Endothelial cell of umbilical vein (primary cell): Measurements from ENCODE around the gene ITSN1. TPM values are rescaled to one million over a fixed set of nuclear protein-coding genes. Genes with fewer than 3 reads are reported as not detected.

ENCODE experiments used
- BruUV-seq: library from RNA; stranded (reverse); fragments of 400-500 nt; replicated peaks from 2 replicates; lab custom pipeline; 2021; lab: Mats Ljungman, UMichigan
- CTCF ChIA-PET: fragments of 300-600, 350-600 bp; sonication (Branson Sonifier 250); formaldehyde crosslinking; loops from one replicate; lab custom pipeline; 2021; ENCODE audit warnings: antibody characterized with exemption, inconsistent platforms; lab: Charles Lee
- POLR2A ChIA-PET: fragments of 300-600, 350-600 bp; sonication (Branson Sonifier 250); formaldehyde crosslinking; loops from one replicate; lab custom pipeline; 2021; ENCODE audit warnings: antibody characterized with exemption, inconsistent platforms; lab: Charles Lee
- DNase-seq: peaks from one replicate; pipeline ENCODE4 v3.0.0-alpha.2; 2011; ENCODE audit warnings: low read depth, low spot score
- FAIRE-seq: peaks from 2 replicates; lab custom pipeline; 2011; peaks lifted over from hg19 to GRCh38; lab: Jason Lieb, UNC
- H2AFZ ChIP-seq: 2 replicates; pipeline ENCODE4 v1.6.0; 2012; ENCODE audit warnings: low read depth, low read length, control low read depth, inconsistent platforms
- H3K27ac ChIP-seq: 2 replicates; pipeline ENCODE4 v1.5.1; 2011; ENCODE audit warnings: low read depth, mild to moderate bottlenecking, control low read depth, low read length, moderate library complexity; ENCODE audit not compliant: insufficient read depth
- H3K27me3 ChIP-seq, 2 experiments: 2 replicates each; pipeline versions ENCODE4 v1.6.0 to v1.6.1; 2011; ENCODE audit warnings: low read length in 2 of 2, mixed read lengths in 1 of 2; ENCODE audit not compliant: control insufficient read depth in 2 of 2, insufficient read depth in 2 of 2
- H3K36me3 ChIP-seq, 2 experiments: 2 replicates in 1 of 2; 3 replicates in 1 of 2; pipeline ENCODE4 v1.5.1; 2011; ENCODE audit warnings: low read length in 2 of 2, mild to moderate bottlenecking in 1 of 2, moderate library complexity in 1 of 2; ENCODE audit not compliant: control insufficient read depth in 2 of 2, insufficient read depth in 2 of 2; ENCODE audit errors: extremely low read depth in 1 of 2
- H3K4me1 ChIP-seq: 3 replicates; pipeline ENCODE4 v1.5.1; 2011; ENCODE audit warnings: mild to moderate bottlenecking, low read length; ENCODE audit not compliant: control insufficient read depth, insufficient read depth; ENCODE audit errors: extremely low read depth
- H3K4me2 ChIP-seq: 2 replicates; pipeline ENCODE4 v1.6.1; 2011; ENCODE audit warnings: low read length, control low read depth, mixed read lengths; ENCODE audit not compliant: insufficient read depth
- H3K4me3 ChIP-seq, 3 experiments: fragments of 200-600 bp in 1 of 3; sonication (generic), shearing (Covaris generic) in 1 of 3; replicated peaks in 1 of 3; 2 replicates each; pipeline ENCODE4 v1.5.1; 2011 to 2016; ENCODE audit warnings: control low read depth in 3 of 3, low read length in 3 of 3, mild to moderate bottlenecking in 2 of 3, inconsistent platforms in 1 of 3, low read depth in 1 of 3, moderate library complexity in 1 of 3; ENCODE audit not compliant: insufficient read depth in 1 of 3
- H3K79me2 ChIP-seq: 2 replicates; pipeline ENCODE4 v1.6.0; 2012; ENCODE audit warnings: low read length, inconsistent platforms; ENCODE audit not compliant: control insufficient read depth, insufficient read depth
- H3K9ac ChIP-seq: replicated peaks from 2 replicates; pipeline ENCODE3; 2011; ENCODE audit warnings: low read length, control low read depth; ENCODE audit not compliant: insufficient read depth; ENCODE audit errors: extremely low read depth
- H3K9me1 ChIP-seq: replicated peaks from 3 replicates; pipeline ENCODE4 v1.6.0; 2011; ENCODE audit warnings: mild to moderate bottlenecking, low read length; ENCODE audit not compliant: control insufficient read depth, insufficient read depth; ENCODE audit errors: extremely low read depth
- H3K9me3 ChIP-seq: replicated peaks from 2 replicates; pipeline ENCODE4 v1.5.1; 2012; ENCODE audit warnings: low read length, inconsistent platforms; ENCODE audit not compliant: control insufficient read depth, insufficient read depth
- H4K20me1 ChIP-seq: replicated peaks from 2 replicates; pipeline ENCODE3; 2011; ENCODE audit warnings: mild to moderate bottlenecking, low read length; ENCODE audit not compliant: control insufficient read depth, insufficient read depth; ENCODE audit errors: extremely low read depth
- CTCF ChIP-seq, 2 donors: IDR thresholded peaks; 1 replicate in 1 of 2; 2 replicates in 1 of 2; pipeline ENCODE4 v1.5.1; 2011; ENCODE audit warnings: low read length in 2 of 2, mild to moderate bottlenecking in 2 of 2, moderate library complexity in 2 of 2, control low read depth in 1 of 2, inconsistent platforms in 1 of 2, low read depth in 1 of 2; ENCODE audit not compliant: insufficient read depth in 1 of 2; ENCODE audit errors: extremely low read depth in 1 of 2
- EZH2 ChIP-seq: IDR thresholded peaks from 2 replicates; pipeline ENCODE4 v1.6.1; 2012; ENCODE audit warnings: borderline replicate concordance, low read depth, mild to moderate bottlenecking, moderate library complexity, low read length, inconsistent platforms; ENCODE audit not compliant: severe bottlenecking
- FOS ChIP-seq: IDR thresholded peaks from 2 replicates; pipeline ENCODE4 v1.6.1; 2011; ENCODE audit warnings: mild to moderate bottlenecking, low read length, moderate library complexity, borderline replicate concordance; ENCODE audit not compliant: insufficient read depth
- GATA2 ChIP-seq: IDR thresholded peaks from 2 replicates; pipeline ENCODE4 v1.7.0; 2011; ENCODE audit warnings: low read depth, mild to moderate bottlenecking, moderate library complexity, mixed read lengths, low read length; ENCODE audit not compliant: insufficient read length, insufficient read depth
- JUN ChIP-seq: IDR thresholded peaks from 2 replicates; pipeline ENCODE4 v1.6.1; 2011; ENCODE audit warnings: borderline replicate concordance, low read depth; ENCODE audit not compliant: insufficient read length, insufficient read depth
- MAX ChIP-seq: IDR thresholded peaks from 2 replicates; pipeline ENCODE4 v1.6.1; 2011; ENCODE audit not compliant: insufficient read depth, insufficient read length
- MYC ChIP-seq: IDR thresholded peaks from one replicate; pipeline ENCODE4 v1.6.1; 2011; ENCODE audit warnings: mild to moderate bottlenecking, low read depth, low read length
- POLR2A ChIP-seq: IDR thresholded peaks from 2 replicates; pipeline ENCODE4 v1.6.1; 2012; ENCODE audit warnings: low read depth, mild to moderate bottlenecking, control low read depth, low read length
- POLR2AphosphoS5 ChIP-seq: IDR thresholded peaks from 2 replicates; pipeline ENCODE4 v1.6.1; 2012; ENCODE audit warnings: low read depth, mild to moderate bottlenecking, control low read depth, low read length, moderate library complexity; ENCODE audit not compliant: insufficient read depth
- dilution Hi-C: fragments of 300-500 bp; cut with MboI; formaldehyde crosslinking; loops from one replicate; pipeline ENCODE4 v1.15.0; 2019; ENCODE audit warnings: low sequenced_read_pairs; ENCODE audit not compliant: extremely low pct_ligation_motif_present
- intact Hi-C: fragments of 100-400 bp; cut with micrococcal nuclease; formaldehyde crosslinking; loops from one replicate; pipeline ENCODE4 v1.10.0; 2022
- polyA plus RNA-seq, 4 experiments: library from polyadenylated mRNA; depleted of rRNA in 3 of 4; stranded (reverse) in 3 of 4; unstranded in 1 of 4; fragments of >200 nt; gene quantifications; 2 replicates each; pipeline versions ENCODE4 v1.2.1 to v1.2.3, GENCODE V29; 2011 to 2012; ENCODE audit warnings: missing spikeins in 1 of 4
- total RNA-seq: library from RNA; stranded (reverse); gene quantifications from 2 replicates; pipeline ENCODE4 v1.2.3, GENCODE V29; 2021

ITSN1 gene
- total and polyA plus RNA-seq, 2 donors (not counting 3 experiments of a cell fraction or from before 2014, with no cell fraction given), result 72.2 to 86.8 TPM

GRCh38 chr21:33817138-33817537, 174.8 kb downstream of the ITSN1 start:
- Histone ChIP-seq H3K27ac (no peak overlapping the region), H3K36me3 (peaks cover 20 to 37% of the 10 kb centered on the region in 2 experiments), H3K9me3 (no peaks in the 10 kb centered on the region), H3K9ac (no peak overlapping the region), H2AFZ (no peak overlapping the region), H3K27me3 (no peaks in the 10 kb centered on the region), H3K4me2 (no peak overlapping the region), H3K4me3 (no peak overlapping the region), H3K9me1 (no peaks in the 10 kb centered on the region), H4K20me1 (no peaks in the 10 kb centered on the region), H3K4me1 (peaks cover 3% of the 10 kb centered on the region), H3K79me2 (no peaks in the 10 kb centered on the region)
- POLR2A ChIA-PET, result no interaction called here
- TF ChIP-seq JUN, result no peak
- TF ChIP-seq POLR2AphosphoS5, result no peak
- no peak for TF ChIP-seq MAX
- no peak for TF ChIP-seq CTCF (IDR thresholded peaks at IDR 0.05; ENCODE audit: extremely low read depth in 1 of 2, insufficient read depth in 1 of 2, low read depth in 1 of 2, low read length in 2 of 2)
- TF ChIP-seq FOS, result no peak
- TF ChIP-seq EZH2, result no peak
- TF ChIP-seq POLR2A, result no peak
- TF ChIP-seq MYC, result no peak
- no peak for TF ChIP-seq GATA2
- CTCF ChIA-PET, result no interaction called here
- DNase-seq (no peak), FAIRE-seq (no peak)
- no TSS peak for BruUV-seq
- dilution Hi-C loops (no loop called here), intact Hi-C loops (no loop called here)
